HG03097 (cell line): ENCODE results near the gene ITSN1.

Experiments
- ATAC-seq: cut with Tn5 transposase; IDR thresholded peaks from one replicate; pipeline ENCODE4 v1.9.1; 2021; ENCODE audit not compliant: unreplicated experiment, low FRiP score

ITSN1 gene

GRCh38 chr21:33829844-33830243, 187.5 kb downstream of the ITSN1 start:
- ATAC-seq = no peak

GRCh38 chr21:33831962-33832659, 189.8 kb downstream of the ITSN1 start:
- no peak for ATAC-seq

- ATAC-seq = no peak
These were observed 192.7 kb downstream of the ITSN1 start for GRCh38 chr21:33834801-33835500.

- no peak for ATAC-seq
These were observed 193.6 kb downstream of the ITSN1 start for GRCh38 chr21:33835920-33836319.

- ATAC-seq = no peak
These were observed 194.1 kb downstream of the ITSN1 start for GRCh38 chr21:33836408-33836807.

GRCh38 chr21:33839167-33839716, 196.9 kb downstream of the ITSN1 start:
- ATAC-seq = no peak

GRCh38 chr21:33839806-33840205, 197.5 kb downstream of the ITSN1 start:
- ATAC-seq = no peak

- no peak for ATAC-seq
These were observed 198.5 kb downstream of the ITSN1 start for GRCh38 chr21:33840771-33841170.

GRCh38 chr21:33841561-33841960, 199.3 kb downstream of the ITSN1 start:
- ATAC-seq = no peak

- ATAC-seq = no peak
These were observed 200.9 kb downstream of the ITSN1 start for GRCh38 chr21:33843216-33843615.

- no peak for ATAC-seq
These were observed 202.0 kb downstream of the ITSN1 start for GRCh38 chr21:33844104-33844889.

GRCh38 chr21:33844890-33845205, 202.5 kb downstream of the ITSN1 start:
- no peak for ATAC-seq

- ATAC-seq = no peak
These were observed 203.8 kb downstream of the ITSN1 start for GRCh38 chr21:33846141-33846540.

- ATAC-seq = no peak
These were observed 205.4 kb downstream of the ITSN1 start for GRCh38 chr21:33847588-33848248.

GRCh38 chr21:33848249-33848953, 206.1 kb downstream of the ITSN1 start:
- ATAC-seq = no peak

- ATAC-seq = no peak
These were observed 207.5 kb downstream of the ITSN1 start for GRCh38 chr21:33849834-33850233.

- ATAC-seq = no peak
These were observed 208.1 kb downstream of the ITSN1 start for GRCh38 chr21:33850401-33850800.

GRCh38 chr21:33850985-33851384, 208.7 kb downstream of the ITSN1 start:
- no peak for ATAC-seq

- ATAC-seq = no peak
These were observed 210.2 kb downstream of the ITSN1 start for GRCh38 chr21:33852485-33852884.

- ATAC-seq = no peak
These were observed 212.3 kb downstream of the ITSN1 start for GRCh38 chr21:33854604-33855003.
